ENCODE results near the gene GAPT. TPM values are rescaled to one million over a fixed set of nuclear protein-coding genes. Genes with fewer than 3 reads are reported as not detected.

GAPT gene
- total RNA-seq, 1 donor from 2014 or later = 0.43 TPM

DNA sequence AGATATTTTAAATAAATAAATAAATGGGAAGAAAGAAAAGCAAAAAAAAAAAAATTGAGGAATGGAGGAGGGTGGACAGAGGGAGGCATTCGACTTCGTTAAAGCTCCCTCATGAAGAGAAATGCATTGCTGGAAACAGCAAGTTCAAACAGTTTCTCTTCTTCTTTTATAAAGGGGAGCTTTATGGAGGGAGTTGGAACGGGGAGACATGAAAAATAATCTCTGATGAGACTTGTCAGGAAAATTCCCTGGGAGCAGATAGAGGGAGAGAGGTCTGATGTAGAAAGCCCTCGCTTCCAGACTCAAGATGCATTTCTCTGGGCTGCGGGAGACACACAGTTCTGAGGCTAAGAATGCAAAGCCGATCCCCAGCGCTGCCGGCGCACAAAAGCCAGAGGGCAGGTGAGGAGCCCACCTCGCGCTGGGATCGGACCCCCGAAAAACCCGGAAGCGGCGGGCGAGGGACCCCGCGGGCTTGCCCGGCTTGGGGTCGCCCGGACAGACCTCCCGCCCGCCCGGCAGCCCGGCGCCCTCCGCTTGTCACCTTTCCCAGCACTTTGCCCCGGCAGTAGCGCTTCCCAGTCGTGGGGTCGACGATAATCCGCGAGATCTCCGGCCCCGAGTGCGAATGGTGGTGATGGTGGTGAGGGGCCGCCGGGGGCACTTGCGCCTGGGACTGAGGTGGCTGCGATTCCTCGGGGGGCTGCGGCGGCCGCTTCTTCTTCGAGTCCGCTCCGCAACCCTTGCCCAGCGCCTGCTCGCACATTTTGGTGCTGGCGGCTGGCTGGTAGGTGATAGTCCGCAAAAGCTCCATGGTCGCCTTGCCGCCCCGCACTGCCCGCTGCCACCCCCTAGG, 31.9 kb upstream of the GAPT start:
- DNase-seq (peak; percentile 57), ATAC-seq (ENCODE audit: poor library complexity) (peak; percentile 33)
- intact Hi-C loops (cut with DNase I) = loop anchor here (2.0 to 10.0 kb wide), 6 partner anchors 95 to 1161 kb away; no protein-coding TSS in a partner anchor

DNA sequence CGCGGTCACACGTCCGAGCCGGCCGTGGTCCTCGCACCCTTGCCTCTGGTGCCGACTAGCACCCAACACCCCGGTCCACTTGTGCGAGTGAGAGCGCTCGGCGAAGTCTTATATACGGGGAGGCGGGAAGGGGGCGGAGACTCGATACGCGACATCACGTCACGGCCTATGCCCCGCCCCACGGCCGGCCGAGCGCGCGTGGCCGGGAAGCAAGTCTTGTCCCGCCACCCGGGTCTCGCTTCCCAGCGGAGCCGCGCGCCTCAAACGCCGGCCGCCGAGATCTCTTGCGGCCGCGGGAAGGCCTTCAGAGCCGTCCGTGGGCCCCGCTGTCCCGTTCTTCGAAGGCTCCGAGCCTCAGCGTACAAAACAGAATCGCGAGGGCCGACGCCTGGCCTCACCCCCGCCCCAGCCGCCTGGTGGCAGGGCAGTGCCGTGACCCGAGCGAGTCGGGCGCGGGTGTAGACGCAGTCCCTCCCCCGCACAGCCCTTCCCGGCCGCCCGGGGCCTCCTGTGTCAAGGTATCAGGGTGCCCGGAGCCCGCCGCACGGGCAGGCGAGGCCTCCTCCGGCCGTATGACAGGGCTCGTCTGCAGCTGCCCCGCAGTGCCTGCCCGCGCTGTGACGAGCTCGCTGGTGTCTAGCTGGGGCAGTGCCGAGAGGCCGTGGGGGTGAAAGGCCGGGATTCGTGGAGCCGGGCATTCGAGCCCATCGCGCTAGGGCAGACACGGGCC, 31.1 kb upstream of the GAPT start, which contains the start of gene PLK2:
Gene PLK2 (minus strand): TSS at position 85 of the 730 bp plus-strand sequence. CDS start 127 bp downstream, outside the sequence.
- intact Hi-C loops (cut with DNase I) = loop anchor here (2.0 kb wide), 3 partner anchors 571 to 1161 kb away; no protein-coding TSS in a partner anchor
- ATAC-seq (ENCODE audit: poor library complexity) = peak; percentile 95

DNA sequence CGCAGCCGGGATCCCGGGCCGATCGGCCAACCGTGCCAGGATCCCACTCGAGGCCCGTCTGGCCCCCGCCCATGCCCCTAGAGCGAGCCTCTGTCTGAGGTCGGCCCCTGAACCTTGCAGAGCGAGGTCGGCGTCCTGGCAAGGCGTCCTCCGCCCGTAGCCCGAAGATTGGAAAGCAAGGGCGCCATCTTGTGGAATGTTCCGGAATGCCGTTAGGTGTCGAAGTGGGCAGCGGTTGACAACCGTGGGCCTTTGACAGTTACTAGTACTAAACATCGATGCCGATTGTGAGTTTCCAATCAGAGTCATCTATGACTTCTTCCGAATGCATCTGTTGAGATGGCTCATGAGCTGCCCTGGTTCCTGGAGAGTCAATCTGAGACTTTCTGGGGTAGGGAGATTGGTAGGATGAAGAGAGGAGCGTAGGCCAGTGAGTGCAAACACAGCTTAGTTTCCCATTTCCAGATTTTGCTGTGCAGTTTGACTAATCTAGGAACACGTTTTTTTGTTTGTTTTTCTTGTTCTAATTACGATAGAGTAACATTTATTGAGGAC, 30.4 kb upstream of the GAPT start:
- intact Hi-C loops (cut with DNase I) = loop anchor here (2.0 kb wide), 3 partner anchors 572 to 1162 kb away; no protein-coding TSS in a partner anchor
- peak; percentile 94 for DNase-seq
- peak; percentile 84 for ATAC-seq (ENCODE audit: poor library complexity)

More for the DNA sequence above, 31.1 kb upstream of the GAPT start, which contains the start of gene PLK2:
- DNase-seq = peak; percentile 97

DNA sequence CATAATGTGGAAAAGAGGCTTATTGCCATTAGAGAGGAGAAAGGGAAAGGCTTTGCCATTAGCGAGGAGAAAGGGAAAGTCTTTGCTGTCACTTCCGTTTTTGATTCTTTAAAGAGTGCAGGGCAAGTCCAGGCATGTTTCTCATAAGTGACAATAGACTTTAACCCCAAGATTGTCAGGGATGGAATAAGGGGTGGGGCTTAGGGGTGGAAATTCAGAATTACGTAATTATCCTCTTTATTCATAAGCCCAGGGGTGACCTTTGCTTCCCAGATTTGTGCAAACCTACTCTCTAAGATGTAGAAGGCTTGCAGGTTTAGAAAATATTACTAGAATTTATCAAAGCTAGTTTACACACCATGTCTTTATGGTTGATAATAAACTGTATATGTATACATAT, 29.1 kb upstream of the GAPT start:
- DNase-seq (no peak), ATAC-seq (ENCODE audit: poor library complexity) (no peak)
- intact Hi-C loops (cut with DNase I) = no loop called here

DNA sequence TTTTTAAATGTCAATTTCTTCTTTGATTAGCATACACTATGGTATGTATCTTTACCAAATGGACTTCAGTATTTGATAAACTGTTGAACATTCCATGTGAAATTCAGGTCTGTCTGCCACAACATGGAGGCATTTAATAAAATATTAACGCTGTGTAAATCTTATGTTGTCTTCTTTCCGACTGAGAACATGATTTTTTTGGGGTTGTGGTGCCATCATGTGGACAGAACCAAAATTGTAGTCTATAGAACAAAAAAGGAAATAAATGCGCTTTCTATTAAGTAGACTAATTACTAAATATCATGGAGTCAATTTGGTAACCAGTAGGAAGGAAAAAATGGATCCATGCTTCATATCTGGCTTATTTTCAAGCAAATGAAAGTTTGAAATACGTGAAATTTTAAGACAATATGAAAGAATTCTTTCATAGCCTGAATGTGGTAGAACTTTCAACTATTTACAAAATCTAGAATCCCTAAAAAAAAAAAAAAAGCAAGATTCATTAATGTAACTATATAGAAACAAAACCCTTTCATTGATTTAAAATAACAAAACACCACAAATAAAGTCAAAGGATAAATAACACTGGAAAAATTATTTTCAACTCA, 28.5 kb upstream of the GAPT start:
- intact Hi-C loops (cut with DNase I) = no loop called here
- DNase-seq (no peak), ATAC-seq (ENCODE audit: poor library complexity) (no peak)

DNA sequence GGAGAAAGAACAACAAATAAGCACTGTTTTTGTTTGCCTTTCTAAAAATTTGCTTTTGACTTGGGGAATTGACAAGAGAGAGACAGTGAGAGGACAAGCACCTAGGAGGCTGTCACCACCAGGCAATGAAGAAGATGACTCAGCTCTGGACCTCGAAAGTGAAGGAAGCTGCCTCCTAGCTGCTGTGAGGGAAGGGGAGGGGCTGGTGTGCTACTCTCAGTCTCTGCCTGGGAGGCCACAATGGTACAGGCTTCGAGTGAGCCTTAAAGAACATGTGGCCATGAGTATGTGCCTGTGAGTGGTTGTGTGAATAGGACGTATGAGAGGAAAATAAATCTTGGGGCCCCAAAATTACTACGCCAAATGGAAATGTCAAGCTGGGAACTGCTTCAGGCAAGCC, 24.3 kb upstream of the GAPT start:
- DNase-seq (no peak), ATAC-seq (ENCODE audit: poor library complexity) (no peak)
- intact Hi-C loops (cut with DNase I) = loop anchor here (5.0 kb wide), 1 partner anchor 970 kb away; no protein-coding TSS in a partner anchor

DNA sequence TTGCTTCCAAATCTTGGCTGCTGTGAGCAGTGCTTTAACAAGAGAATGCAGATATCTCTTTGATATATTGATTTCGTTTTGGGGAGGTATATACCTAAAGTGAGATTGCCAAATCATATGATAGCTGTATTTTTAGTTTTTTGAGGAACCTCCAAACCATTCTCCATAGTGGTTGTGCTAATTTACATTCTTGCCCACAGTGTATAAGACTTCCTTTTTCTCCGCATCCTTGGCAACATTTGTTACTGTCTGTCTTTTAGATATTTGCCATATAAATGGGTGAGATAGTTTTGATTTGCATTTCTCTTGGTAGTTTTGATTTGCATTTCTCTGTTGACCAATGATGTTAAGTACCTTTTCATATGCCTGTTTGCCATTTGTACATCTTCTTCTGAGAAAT, 21.3 kb upstream of the GAPT start:
- intact Hi-C loops (cut with DNase I) = loop anchor here (5.0 kb wide), 1 partner anchor 973 kb away; no protein-coding TSS in a partner anchor
- DNase-seq (no peak), ATAC-seq (ENCODE audit: poor library complexity) (no peak)

DNA sequence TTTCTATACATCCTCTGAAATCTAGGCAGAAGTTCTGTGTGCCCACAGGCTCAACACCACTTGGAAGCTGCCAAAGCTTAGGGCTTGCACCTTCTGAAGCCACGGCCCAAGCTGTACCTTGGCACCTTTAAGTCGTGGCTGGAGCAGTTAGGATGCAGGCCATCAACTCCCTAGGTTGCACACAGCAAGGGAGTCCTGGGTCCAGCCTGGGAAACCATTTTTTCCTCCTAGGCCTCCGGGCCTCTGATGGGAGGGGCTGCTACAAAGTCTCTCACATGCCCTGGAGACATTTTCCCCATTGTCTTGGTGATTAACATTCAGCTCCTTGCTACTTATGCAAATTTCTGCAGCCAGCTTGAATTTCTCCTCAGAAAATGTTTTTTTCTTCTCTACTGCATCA, 15.8 kb upstream of the GAPT start:
- ATAC-seq (ENCODE audit: poor library complexity) (no peak), DNase-seq (no peak)
- intact Hi-C loops (cut with DNase I) = no loop called here

DNA sequence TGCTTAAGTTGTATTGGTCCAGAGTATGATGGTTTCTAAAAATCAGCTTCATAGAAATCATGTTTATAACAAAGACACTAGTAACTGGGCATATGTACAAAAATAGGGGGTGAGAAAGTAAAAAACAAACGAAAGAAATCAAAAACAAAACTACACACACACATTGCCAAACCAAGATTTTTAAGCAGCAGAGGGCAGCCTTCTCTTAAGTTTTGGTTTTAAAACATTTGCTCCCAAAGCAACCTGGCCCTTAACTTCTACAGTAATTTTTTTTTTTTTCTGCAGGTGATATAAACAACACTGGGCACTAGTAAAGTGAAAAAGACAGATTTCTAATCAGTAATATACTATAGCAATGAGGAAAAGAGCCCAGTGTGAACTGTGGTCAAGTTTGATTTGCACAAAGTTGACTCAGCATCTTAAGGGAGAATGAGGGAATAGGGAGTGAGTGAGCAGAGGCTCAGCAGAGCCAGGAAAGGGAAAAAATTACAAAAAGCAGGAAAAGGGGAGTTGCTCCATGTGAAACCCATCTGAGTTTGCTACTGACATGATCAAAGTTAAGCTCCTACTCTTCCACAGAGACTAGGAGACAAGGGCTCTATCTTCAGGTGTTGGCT, 13.4 kb upstream of the GAPT start:
- DNase-seq (no peak), ATAC-seq (ENCODE audit: poor library complexity) (no peak)
- intact Hi-C loops (cut with DNase I) = no loop called here

DNA sequence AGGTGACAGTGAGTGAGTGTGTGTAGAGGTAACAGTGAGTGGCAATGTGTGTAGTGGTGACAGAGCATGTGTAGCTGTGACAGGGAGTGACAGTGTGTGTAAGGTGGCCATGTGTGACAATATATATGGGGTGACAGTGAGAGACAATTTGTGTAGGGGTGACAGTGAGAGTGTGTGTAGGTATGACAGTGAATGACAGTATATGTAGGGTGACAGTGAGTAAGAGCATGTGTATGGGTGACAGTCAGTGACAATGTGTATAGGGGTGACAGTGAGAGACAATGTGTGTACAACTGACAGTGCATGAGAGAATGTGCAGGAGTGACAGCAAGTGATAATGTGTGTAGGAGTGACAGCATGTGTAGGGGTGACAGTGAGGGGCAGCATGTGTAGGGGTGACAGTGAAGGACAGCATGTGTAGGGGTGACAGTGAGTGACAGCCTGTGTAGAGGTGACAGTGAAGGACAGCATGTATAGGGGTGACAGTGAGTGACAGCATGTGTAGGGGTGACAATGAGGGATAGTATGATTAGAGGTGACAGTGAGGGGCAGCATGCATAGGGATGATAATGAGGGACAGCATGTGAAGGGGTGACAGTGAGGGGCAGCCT, 10.1 kb upstream of the GAPT start:
- no peak for DNase-seq
- no peak for ATAC-seq (ENCODE audit: poor library complexity)
- intact Hi-C loops (cut with DNase I) = no loop called here

DNA sequence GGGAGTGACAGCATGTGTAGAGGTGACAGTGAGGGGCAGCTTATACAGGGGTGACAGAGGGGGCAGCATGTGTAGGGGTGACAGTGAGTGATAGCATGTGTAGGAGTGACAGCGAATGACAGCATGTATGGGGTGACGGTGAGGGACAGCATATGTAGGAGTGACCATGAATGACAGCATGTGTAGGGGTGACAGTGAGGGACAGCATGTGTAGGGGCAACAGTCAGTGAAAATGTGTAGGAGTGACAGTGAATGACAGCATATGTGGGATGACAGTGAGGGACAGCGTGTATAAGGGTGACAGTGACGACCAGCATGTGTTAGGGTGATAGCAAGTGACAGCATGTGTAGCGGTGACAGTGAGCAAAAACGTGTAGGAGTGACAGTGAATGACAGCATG, 9.4 kb upstream of the GAPT start:
- intact Hi-C loops (cut with DNase I) = no loop called here
- ATAC-seq (ENCODE audit: poor library complexity) (no peak), DNase-seq (no peak)

DNA sequence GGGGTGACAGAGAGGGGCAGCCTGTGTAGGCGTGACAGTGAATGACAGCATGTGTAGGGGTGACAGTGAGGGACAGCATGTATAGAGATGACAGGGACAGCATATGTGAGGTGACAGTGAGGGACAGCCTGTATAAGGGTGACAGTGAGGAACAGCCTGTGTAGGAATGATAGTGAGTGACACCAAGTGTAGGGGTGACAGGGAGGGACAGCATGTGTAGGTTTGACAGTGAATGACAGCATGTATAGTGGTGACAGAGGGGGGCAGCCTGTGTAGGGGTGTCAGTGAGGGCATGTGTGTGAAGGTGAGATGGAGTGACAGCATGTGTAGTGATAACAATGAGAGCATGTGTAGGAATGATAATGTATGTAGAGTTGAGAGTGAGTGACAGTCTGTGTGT, 8.7 kb upstream of the GAPT start:
- ATAC-seq (ENCODE audit: poor library complexity) = no peak
- no peak for DNase-seq
- intact Hi-C loops (cut with DNase I) = no loop called here

DNA sequence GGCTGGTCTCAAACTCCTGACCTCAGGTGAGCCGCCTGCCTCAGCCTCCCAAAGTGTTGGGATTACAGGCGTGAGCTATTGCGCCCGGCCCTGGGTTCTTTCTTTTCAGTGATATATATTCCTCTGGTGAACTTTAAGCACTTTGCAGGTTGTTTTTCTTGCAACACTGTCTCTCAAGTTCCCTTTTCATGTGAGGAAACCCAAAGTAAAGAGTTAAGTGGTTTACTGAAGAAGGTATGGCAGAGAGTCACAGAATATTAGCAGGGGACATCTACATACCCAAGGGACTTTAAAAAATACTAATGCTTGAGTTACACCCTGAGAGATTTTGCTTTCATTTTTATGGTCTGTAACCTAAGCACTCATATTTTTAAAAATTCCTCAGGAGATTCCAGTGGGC, 6.7 kb upstream of the GAPT start:
- DNase-seq (no peak), ATAC-seq (ENCODE audit: poor library complexity) (no peak)
- intact Hi-C loops (cut with DNase I) = no loop called here

DNA sequence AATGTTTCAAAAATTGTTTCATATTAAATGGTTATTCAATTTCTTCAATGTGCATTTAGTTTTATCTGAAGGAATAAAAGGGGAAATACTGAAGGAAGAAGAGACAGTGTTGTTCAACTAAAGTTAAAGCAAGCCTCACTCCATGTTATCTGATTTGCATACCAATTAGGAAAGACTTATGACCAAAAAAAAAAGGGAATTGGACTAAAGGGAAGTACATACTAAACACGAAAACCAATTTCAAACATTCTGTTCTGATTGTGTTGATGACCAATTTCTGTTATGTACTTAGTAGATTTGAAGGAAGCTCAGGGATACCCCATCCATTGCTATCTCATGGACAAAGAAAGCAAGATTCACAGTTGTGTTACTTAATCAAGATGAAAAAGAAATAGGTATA, 4.9 kb upstream of the GAPT start:
- ATAC-seq (ENCODE audit: poor library complexity) = no peak
- intact Hi-C loops (cut with DNase I) = no loop called here
- no peak for DNase-seq

DNA sequence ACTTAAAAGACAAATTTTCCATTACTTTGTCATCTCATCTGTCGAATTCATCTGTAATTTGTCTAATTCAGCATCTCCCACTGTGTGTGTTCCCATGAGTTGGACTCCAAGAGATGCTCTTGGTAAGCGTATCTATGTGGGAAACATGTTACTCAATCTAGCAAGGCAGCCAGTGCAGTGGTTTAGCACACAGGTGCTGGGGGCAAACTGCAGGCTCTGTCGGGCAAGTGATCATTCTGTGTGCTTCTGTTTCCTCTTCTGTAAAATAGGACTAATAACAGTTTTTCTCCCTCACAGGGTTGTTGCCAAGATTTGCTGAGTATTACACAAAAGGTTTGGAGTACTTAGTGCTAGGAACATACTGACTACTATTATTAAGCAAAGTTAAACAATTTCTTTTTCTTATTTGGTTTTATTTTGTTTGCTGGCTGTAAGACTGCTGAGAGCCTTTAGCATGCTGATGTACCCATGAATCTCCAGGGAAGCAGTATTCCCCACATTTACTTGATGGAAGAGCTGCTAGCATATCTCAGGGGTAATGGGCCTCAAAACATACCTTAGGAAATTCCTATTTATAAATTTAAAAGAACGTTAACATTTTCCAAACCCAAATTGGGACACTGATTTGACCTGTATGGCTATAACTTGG, 709 bp upstream of the GAPT start:
- intact Hi-C loops (cut with DNase I) = loop anchor here (10.0 kb wide), 1 partner anchor 224 kb away; no protein-coding TSS in a partner anchor
- ATAC-seq (ENCODE audit: poor library complexity) (no peak), DNase-seq (no peak)

DNA sequence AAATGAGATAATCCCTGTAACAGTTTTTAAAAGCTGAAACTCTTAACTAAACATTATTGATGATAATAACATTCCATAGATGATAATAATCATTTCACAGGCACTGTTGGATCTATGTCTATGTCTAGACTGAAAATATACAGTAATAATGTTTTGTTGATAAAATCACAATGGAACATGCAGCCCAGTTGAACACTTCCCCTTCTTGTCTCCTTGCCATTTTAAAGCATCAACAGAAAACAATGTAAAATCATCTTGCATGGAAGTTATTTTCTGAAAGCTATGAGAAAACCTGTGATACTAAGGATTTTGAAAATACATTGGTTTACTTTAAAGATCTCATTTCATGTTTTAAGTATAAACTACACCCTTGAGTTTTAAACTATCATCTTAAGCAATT, 1.9 kb downstream of the GAPT start:
- no peak for ATAC-seq (ENCODE audit: poor library complexity)
- DNase-seq = no peak
- intact Hi-C loops (cut with DNase I) = loop anchor here (10.0 kb wide), 1 partner anchor 222 kb away; no protein-coding TSS in a partner anchor

DNA sequence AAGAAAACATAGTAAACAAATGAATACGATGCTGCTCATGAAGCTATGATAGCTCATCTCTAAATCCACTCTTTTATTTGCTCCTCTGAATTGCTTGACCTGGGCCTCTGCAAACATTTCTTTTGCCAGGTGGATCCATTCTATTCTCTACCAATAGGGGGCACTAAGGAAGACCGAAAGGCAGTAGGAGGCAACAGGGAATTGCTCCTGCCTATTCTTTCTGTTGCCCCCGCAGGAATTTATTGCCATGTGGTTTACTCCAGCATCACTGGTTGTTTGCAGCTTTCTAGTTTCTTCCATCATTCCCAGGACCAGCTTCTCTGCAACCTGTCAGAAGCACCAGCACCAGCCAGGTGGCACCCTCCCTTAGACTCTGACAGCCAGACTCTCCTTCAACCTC, 5.3 kb downstream of the GAPT start:
- no peak for DNase-seq
- ATAC-seq (ENCODE audit: poor library complexity) = no peak
- intact Hi-C loops (cut with DNase I) = loop anchor here (5.0 to 10.0 kb wide), 3 partner anchors 218 to 356 kb away; no protein-coding TSS in a partner anchor

Data from Right ventricle myocardium superior (tissue), 1 donor.